Activated CD8-positive, alpha-beta memory T cell treated with anti-CD3 and anti-CD28 coated beads for 4 hours (primary cell): ENCODE measurements around the gene PKD1.
A peak's percentile ranks its signal among the peaks of the same experiment; 100 is the strongest.

Source experiments
- DNase-seq, 2 donors: peaks; one replicate each; pipeline ENCODE4 v3.0.0-alpha.2; 2020; ENCODE audit warnings: low read depth in 2 of 2

Gene PKD1

GRCh38 chr16:2170080-2170479 lies 34.4 kb upstream of the PKD1 start:
- DNase-seq = no peak

- DNase-seq = no peak
Measured at GRCh38 chr16:2167068-2167638, 31.5 kb upstream of the PKD1 start.

DNA sequence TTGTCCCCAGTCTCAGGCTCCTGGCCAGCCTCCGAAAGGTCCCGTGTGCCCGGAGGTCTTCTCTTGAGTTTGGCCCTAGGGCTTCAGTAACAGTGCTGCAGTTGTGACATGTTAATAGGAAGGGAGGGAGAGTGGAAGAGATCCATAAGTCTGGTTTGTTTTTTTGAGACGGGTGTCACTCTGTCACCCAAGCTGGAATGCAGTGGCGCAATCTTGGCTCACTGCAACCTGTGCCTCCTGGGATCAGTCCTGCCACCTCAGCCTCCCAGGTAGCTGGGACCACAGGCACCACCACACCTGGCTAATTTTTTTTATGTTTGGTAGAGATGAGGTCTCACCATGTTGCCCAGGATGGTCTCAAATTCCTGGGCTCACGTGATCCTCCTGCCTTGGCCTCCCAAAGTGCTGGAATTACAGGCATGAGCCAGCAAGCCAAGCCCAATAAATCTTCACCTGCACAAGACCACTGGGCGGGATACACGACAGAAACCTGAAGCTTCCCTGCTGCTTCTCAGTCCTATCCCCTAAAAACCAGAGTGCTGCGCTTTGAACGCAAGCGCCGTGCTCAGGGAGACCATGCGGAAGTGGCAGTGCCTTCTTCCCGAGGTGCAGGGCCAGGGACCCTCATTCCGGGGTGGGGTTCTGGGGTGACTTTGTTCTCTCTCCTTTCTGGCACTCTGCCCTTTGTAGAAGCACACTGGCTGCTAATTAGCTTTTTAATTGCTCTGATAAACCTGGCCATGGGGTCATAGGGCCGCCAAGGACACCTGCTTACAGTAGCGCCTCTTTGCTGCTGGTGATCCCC lies 30.8 kb upstream of the PKD1 start:
- DNase-seq = no peak

DNA sequence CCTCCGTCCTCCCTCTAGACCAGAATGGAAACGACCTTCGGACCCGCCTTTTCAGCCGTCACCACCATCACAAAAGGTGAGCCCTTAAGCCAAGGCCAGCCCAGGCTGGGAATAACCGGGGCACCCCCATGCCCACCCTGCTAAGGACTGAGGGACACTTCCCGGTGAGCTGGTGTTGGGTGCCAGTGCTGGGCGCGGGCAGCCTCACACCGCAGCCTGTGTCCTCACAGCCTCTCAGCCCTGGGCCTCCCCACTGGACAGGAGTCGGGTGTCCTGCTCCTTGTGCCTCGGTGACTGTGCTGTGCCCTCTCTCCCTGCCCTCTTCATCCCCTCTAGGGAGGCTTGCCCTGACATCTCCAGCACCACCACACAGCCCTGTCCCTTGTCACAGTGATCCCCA lies 30.2 kb upstream of the PKD1 start:
- no peak for DNase-seq

- no peak for DNase-seq
Measured at GRCh38 chr16:2163211-2163881, 27.6 kb upstream of the PKD1 start.

- no peak for DNase-seq
Measured at GRCh38 chr16:2162676-2163118, 27.0 kb upstream of the PKD1 start.

GRCh38 chr16:2161911-2162310 lies 26.2 kb upstream of the PKD1 start:
- DNase-seq = no peak

DNA sequence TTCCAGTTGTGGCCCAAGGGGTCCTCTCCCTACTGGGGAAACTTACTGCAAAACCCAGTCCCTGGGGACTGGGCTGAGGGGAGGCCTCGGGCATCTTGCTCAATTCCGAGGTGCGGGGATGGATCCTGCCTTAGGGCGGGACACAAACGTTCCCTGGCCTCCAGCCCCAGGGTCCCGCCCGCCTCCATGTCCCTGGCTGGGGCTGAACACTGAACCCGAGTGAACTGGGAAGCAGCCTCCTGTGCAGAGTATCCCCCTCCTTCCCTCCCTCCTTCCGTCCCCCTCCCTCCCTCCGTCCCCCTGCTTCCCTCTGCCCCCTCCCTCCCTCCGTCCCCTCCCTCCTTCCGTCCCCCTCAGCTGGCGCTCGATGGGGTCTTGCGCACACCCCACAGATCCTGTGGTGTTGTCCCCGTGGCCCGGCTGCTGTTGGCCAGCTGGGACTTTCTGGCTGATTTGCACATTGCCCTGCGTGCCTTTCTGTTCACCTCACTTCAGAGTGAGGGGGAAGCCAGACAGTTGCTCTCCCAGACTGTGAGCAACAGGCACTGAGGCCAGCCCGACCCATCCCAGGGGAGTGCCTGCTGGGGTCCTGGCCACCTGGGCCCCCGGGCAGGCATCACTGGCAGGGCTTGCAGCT lies 25.3 kb upstream of the PKD1 start:
- no peak for DNase-seq

GRCh38 chr16:2159175-2159838 lies 23.6 kb upstream of the PKD1 start:
- no peak for DNase-seq

DNA sequence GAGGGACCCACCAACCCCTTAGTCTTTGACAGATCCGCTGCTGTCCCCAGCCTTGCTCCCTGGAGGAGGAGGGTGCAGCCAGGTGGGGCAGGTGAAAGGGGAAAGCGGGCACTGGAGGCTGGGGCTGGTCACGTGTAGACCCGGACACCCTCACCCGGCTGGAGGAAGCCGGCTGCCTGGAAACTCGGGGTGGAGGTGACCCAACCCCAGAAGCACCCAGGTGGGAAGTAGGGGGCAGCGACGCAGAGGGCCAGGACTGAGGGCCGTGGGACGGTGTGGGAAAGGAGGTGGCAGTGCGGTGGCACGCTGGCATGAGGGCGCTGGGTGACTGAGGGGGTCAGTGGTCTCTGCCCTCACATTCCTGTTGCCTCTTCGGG lies 22.6 kb upstream of the PKD1 start:
- DNase-seq = no peak

- DNase-seq = no peak
Measured at GRCh38 chr16:2157480-2158261, 22.0 kb upstream of the PKD1 start.

GRCh38 chr16:2156849-2157224 lies 21.1 kb upstream of the PKD1 start:
- no peak for DNase-seq

DNA sequence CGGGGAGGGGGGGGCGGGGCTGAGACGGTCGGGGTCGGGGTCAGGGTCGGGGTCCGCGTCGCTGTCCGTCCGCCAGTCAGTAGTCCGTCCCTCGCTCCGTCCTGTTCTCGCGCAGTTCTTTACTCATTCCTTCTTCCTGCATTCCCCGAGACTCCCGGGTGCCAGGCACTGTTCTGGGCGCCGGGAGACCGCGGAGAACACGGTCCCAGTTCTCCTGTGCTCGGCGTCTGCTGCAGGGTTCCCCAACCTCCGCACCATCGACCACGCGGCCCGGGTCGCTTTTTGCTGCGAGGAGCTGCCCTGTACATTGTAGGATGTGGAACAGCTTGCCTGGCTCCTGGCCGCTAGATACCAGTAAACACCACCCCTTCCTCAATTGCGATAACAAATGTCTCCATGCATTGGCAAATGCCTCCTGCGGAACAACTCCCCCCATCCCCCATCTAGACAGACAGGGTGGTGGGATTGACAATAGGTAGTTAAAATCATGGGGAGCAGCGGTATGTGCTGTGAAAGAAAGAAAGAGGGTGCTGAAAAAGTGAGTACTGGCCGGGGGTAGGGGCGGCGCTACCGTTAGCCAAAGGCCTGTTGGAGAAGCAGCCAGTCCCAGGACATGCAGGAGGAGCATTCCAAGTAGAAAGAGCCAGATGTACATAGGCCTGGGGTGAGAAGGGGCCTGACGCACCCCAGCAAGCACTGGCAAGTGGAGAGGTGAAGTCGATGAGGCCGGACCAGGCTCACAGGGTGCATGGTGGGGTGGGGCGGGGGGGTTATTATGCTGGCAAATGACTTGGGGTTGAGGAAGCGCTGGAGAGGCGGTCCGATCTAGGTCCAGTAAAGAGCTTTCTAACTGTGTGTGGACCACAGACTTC lies 20.5 kb upstream of the PKD1 start:
- no peak for DNase-seq

DNA sequence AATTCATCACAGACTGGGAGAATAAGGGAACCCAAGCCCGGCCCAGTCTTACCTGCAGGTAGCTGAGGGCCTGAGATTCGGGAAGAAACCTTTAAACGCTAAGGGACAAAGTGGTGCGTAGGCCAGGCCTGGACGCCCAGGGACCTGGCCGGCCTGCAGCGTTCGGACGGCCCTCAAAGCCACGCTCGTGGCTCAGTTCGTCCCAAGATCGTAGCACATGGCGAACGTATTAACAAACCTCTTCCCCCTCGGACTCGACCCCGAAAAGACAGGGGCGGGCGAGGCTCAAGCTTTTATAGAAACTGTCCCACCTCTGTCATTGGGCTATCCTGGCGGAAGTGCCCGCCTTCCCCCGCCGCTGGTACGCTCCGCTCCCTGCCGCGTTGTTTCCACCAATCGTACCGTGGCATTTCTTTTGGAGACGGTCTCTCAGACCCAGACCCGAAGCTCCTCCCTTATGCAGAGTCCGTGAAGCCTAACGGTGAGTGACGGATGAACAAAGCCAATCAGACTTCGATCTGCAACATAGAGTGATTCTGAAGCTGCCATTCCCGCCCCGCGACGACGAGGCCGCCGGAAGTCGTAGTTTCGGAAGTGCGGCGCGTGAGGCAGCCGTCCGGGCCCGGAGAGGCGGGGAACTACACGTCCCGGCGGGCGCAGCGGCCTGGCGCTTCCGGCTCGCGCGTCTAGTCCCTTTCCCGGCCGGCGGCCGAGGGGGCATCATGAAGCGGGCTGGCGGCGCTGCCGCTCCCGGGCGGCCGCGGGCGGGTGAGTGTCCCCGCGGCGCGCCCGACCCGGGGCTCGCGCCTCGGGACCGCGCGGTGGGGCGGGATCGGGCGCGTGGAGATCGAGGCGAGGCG lies 19.6 kb upstream of the PKD1 start, which contains the start of gene TRAF7:
TSS of gene TRAF7 (plus strand) at position 692 of the 860 bp plus-strand sequence. CDS start 8,139 bp downstream, outside the sequence.
- peak; percentile 94 to 97 for DNase-seq

- no peak for DNase-seq
Measured at GRCh38 chr16:2154533-2155090, 18.9 kb upstream of the PKD1 start.

DNA sequence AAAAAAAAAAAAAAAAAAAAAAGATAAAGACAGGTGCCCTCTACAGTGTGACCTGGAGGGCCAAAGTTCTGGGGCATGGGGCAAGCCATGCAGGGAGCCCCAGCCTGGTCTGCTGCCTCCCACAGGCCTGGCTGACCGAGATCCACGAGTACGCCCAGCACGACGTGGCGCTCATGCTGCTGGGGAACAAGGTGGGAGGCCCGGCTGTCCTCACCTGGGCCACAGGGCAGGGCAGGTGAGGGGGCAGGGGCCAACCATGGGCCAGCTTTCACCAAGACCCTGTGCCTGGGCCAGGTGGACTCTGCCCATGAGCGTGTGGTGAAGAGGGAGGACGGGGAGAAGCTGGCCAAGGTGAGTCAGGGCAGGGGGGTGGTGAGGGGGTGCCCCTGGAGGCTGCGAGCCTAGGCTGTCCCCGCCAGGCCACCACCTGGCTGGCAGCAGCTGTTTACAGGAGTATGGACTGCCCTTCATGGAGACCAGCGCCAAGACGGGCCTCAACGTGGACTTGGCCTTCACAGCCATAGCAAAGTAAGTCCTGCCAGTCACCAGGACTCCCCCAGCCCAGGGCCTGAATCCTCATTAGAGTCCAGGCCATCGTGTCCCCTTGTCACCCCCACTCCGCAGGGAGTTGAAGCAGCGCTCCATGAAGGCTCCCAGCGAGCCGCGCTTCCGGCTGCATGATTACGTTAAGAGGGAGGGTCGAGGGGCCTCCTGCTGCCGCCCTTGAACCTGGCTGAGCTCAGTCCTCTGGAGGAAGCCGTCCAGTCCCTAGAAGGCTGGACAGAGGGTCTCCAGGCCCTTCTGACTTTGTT lies 17.2 kb upstream of the PKD1 start:
- no peak for DNase-seq

- DNase-seq = no peak
Measured at GRCh38 chr16:2151188-2152091, 15.7 kb upstream of the PKD1 start.
